NT2/D1 (cell line): Measurements from ENCODE around the gene AANAT.

Experiments
- SUZ12 ChIP-seq: IDR thresholded peaks from 2 replicates; pipeline ENCODE4 v1.6.1; 2011; ENCODE audit not compliant: insufficient read length, insufficient read depth; ENCODE audit errors: extremely low read depth
- YY1 ChIP-seq: IDR thresholded peaks from 2 replicates; pipeline ENCODE4 v1.6.1; 2011; ENCODE audit not compliant: insufficient read length, insufficient read depth
- ZNF274 ChIP-seq: IDR thresholded peaks from 2 replicates; pipeline ENCODE4 v1.6.1; 2011; ENCODE audit warnings: mild to moderate bottlenecking, low read depth, low read length

- TF ChIP-seq YY1: no peak
- TF ChIP-seq ZNF274: no peak
- no peak for TF ChIP-seq SUZ12
Measured at GRCh38 chr17:76451506-76451905, 15.9 kb upstream of the AANAT start.
